ENCODE results near the gene ACTL6A. TPM values are rescaled to one million over a fixed set of nuclear protein-coding genes. Genes with fewer than 3 reads are reported as not detected.

ACTL6A gene
- total RNA-seq, 1 experiment from 2014 or later = 61.9 TPM

DNA sequence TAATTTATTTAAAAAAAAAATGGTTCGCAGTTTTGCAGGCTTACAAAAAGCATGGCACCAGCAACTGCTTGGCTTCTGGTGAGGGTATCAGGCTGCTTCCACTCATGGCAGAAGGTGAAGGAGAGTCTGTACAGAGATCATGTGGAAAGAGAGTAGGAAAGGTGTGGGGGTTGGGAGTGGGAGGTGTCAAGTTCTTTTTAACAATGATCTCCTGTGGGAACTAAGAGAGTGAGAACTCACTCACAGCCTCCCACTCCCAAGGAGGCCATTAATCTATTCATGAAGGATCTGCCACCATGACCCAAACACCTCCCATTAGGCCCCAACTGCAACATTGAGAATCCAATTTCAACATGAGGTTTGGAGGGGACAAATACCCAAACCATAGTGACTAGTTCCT is 21.1 kb upstream of the ACTL6A start:
- ATAC-seq (no peak), DNase-seq (ENCODE audit: low read depth, low spot score) (no peak)
- Histone ChIP-seq H3K4me3 (replicated peaks in 1 of 2; ENCODE audit: low read depth in 1 of 2, low read length in 2 of 2) (no peak overlapping the region), H4K20me1 (ENCODE audit: insufficient read depth) (no peaks in the 10 kb centered on the region), H3K79me2 (ENCODE audit: insufficient read depth, low read length) (no peaks in the 10 kb centered on the region), H3K27ac (ENCODE audit: low read depth, low read length) (no peak overlapping the region), H3K27me3 (ENCODE audit: insufficient read depth, low read length) (no peaks in the 10 kb centered on the region), H2AFZ (ENCODE audit: low read depth, low read length, poor library complexity, severe bottlenecking) (no peak overlapping the region), H3K36me3 (ENCODE audit: control insufficient read depth in 1 of 2, insufficient read depth in 2 of 2, low read length in 2 of 2) (no peaks in the 10 kb centered on the region), H3K9me2 (ENCODE audit: insufficient read depth) (no peaks in the 10 kb centered on the region), H3K9ac (ENCODE audit: low read length) (no peak overlapping the region), H3K4me2 (ENCODE audit: low read length) (no peak overlapping the region), H3K9me3 (ENCODE audit: control insufficient read depth in 1 of 2, insufficient read depth in 1 of 2, low read depth in 1 of 2, low read length in 2 of 2) (no peaks in the 10 kb centered on the region), H3K4me1 (ENCODE audit: control insufficient read depth in 1 of 2, insufficient read depth in 2 of 2, low read length in 2 of 2) (no peaks in the 10 kb centered on the region)
- intact Hi-C loops (cut with micrococcal nuclease) = no loop called here
- no TSS peak for BruUV-seq (replicated peaks)
- TF ChIP-seq ZNF274 (IDR thresholded peaks at IDR 0.05; ENCODE audit: low read depth, low read length) (no peak), SIN3A (IDR thresholded peaks at IDR 0.05; ENCODE audit: low read depth) (no peak), EGR1 (IDR thresholded peaks at IDR 0.05; ENCODE audit: low read depth) (no peak), POLR2AphosphoS5 (IDR thresholded peaks at IDR 0.05; ENCODE audit: low read depth, low read length) (no peak), FOSL1 (IDR thresholded peaks at IDR 0.05; ENCODE audit: low read depth) (no peak), RAD21 (IDR thresholded peaks at IDR 0.05; ENCODE audit: low read depth) (no peak), CBX3 (IDR thresholded peaks at IDR 0.05; ENCODE audit: low read depth) (no peak), POLR2A (IDR thresholded peaks at IDR 0.05; ENCODE audit: borderline replicate concordance, extremely low read depth, insufficient read depth, insufficient read length) (no peak), TCF7L2 (IDR thresholded peaks at IDR 0.05; ENCODE audit: borderline replicate concordance, extremely low read depth, insufficient read depth, insufficient read length) (no peak), SRF (IDR thresholded peaks at IDR 0.05; ENCODE audit: low read depth) (no peak), ZFX (IDR thresholded peaks at IDR 0.05) (no peak), EZH2 (IDR thresholded peaks at IDR 0.05) (no peak), SP1 (IDR thresholded peaks at IDR 0.05; ENCODE audit: low read depth) (no peak)
- TF ChIP-seq, protein P1, sequence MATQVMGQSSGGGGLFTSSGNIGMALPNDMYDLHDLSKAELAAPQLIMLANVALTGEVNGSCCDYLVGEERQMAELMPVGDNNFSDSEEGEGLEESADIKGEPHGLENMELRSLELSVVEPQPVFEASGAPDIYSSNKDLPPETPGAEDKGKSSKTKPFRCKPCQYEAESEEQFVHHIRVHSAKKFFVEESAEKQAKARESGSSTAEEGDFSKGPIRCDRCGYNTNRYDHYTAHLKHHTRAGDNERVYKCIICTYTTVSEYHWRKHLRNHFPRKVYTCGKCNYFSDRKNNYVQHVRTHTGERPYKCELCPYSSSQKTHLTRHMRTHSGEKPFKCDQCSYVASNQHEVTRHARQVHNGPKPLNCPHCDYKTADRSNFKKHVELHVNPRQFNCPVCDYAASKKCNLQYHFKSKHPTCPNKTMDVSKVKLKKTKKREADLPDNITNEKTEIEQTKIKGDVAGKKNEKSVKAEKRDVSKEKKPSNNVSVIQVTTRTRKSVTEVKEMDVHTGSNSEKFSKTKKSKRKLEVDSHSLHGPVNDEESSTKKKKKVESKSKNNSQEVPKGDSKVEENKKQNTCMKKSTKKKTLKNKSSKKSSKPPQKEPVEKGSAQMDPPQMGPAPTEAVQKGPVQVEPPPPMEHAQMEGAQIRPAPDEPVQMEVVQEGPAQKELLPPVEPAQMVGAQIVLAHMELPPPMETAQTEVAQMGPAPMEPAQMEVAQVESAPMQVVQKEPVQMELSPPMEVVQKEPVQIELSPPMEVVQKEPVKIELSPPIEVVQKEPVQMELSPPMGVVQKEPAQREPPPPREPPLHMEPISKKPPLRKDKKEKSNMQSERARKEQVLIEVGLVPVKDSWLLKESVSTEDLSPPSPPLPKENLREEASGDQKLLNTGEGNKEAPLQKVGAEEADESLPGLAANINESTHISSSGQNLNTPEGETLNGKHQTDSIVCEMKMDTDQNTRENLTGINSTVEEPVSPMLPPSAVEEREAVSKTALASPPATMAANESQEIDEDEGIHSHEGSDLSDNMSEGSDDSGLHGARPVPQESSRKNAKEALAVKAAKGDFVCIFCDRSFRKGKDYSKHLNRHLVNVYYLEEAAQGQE (IDR thresholded peaks at IDR 0.05; ENCODE audit: low read depth) = no peak
- TF ChIP-seq, protein P2, sequence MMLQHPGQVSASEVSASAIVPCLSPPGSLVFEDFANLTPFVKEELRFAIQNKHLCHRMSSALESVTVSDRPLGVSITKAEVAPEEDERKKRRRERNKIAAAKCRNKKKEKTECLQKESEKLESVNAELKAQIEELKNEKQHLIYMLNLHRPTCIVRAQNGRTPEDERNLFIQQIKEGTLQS (IDR thresholded peaks at IDR 0.05) = no peak
- TF ChIP-seq, protein P3, sequence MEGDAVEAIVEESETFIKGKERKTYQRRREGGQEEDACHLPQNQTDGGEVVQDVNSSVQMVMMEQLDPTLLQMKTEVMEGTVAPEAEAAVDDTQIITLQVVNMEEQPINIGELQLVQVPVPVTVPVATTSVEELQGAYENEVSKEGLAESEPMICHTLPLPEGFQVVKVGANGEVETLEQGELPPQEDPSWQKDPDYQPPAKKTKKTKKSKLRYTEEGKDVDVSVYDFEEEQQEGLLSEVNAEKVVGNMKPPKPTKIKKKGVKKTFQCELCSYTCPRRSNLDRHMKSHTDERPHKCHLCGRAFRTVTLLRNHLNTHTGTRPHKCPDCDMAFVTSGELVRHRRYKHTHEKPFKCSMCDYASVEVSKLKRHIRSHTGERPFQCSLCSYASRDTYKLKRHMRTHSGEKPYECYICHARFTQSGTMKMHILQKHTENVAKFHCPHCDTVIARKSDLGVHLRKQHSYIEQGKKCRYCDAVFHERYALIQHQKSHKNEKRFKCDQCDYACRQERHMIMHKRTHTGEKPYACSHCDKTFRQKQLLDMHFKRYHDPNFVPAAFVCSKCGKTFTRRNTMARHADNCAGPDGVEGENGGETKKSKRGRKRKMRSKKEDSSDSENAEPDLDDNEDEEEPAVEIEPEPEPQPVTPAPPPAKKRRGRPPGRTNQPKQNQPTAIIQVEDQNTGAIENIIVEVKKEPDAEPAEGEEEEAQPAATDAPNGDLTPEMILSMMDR (IDR thresholded peaks at IDR 0.05 in 2 of 3, conservative IDR thresholded peaks at IDR 0.05 in 1 of 3; ENCODE audit: borderline replicate concordance in 1 of 3, insufficient read depth in 1 of 3, low read depth in 2 of 3, low read length in 2 of 3) = no peak
- ChIA-PET CTCF (no interaction called here), POLR2A (no interaction called here), RAD21 (ENCODE audit: low non-redundant PET in 1 of 2, low total read pairs in 2 of 2, uncharacterized antibody in 2 of 2, unreplicated experiment in 2 of 2) (no interaction called here)

Data from HCT116 (cell line).